LHCN-M2 (cell line): ENCODE data around the gene TMEM183A. TPM values are rescaled to one million over a fixed set of nuclear protein-coding genes. Genes with fewer than 3 reads are reported as not detected.

ENCODE experiments used
- DNase-seq: peaks from one replicate; pipeline ENCODE4 v3.0.0-alpha.2; 2012; ENCODE audit warnings: low read depth
- total RNA-seq: library from RNA; depleted of rRNA; stranded (reverse); fragments of >200 nt; gene quantifications from 2 replicates; pipeline ENCODE4 v1.2.3, GENCODE V29; 2014

TMEM183A gene
- total RNA-seq, 1 experiment from 2014 or later = 73.5 TPM

DNA sequence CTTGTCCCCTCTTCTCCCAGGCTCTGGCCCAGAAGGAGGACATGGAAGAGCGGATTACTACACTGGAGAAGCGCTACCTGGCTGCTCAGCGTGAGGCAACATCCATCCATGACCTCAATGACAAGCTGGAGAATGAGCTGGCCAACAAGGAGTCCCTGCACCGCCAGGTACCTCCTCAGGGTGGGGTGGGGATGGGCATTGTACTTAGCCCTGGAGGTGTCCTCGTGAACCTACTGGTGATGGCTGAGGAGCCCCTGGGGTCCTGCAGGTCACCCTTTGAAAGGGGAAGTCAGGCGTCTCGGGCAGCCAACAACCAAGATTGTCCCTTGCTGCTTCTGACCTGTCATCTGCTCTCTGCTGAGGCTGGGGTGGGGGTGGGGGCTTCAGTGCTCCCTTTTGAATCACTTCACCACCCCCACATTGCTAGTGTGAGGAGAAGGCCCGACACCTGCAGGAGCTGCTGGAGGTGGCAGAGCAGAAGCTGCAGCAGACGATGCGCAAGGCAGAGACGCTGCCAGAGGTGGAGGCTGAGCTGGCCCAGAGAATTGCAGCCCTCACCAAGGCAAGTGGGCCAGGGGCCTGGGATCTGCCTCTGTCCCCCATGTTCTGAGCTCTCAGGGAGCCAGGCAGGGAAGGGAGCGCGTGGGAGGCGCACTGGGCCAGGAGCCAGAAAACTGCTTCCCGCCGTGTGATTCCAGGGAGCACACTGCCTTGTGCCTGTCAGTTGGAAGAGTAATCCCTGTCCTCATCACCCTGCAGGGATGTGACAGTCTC lies 38.8 kb downstream of the TMEM183A start:
- DNase-seq = no peak

DNA sequence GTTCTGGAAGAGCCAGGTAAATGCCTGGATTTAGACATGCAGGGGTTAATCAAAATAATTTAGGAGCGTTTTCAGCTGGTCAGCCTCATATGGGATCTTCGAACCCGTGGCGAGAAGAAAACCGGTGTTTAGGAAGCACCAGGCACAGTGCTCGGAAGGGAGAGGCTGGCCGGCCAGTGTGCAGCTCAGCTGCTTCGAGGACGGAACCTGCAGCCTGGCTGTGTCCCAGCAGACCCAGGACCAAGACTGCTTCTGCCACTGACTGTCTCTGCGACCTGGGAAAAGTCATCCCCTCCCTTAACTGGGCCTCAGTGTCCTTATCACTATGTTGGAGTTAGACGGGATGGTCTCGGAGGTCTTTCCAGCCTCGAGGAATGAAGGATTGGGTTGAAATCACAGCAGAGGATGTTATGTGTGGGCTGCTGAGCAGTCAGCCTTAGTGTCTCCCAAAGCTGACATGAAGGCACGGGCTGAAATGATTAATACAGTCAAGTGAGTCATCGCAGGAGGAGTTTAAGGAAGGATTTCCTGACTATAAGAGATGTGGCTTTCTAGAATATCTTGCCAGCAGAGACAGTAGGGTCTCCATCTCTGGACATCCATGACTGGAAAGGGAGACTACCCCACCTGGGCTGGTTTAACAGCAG lies 39.9 kb downstream of the TMEM183A start:
- DNase-seq = peak; percentile 87

DNA sequence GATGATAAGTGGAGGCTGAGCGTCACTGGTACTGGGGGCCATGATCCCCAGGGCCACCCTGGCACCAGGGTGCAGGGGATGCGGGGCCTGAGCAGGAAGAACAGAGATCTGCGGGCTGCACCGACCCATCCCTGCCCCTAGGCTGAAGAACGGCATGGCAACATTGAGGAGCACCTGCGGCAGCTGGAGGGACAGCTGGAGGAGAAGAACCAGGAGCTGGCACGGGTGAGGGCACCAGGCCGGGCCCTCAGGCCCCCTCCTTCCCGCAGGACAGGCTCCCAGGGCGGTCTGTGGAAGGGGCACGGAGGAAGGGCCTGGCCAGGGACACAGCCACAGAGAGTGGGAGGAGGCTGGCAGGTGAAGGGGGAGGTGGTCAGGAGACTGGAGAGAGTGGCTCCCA lies 40.9 kb downstream of the TMEM183A start:
- DNase-seq = no peak

DNA sequence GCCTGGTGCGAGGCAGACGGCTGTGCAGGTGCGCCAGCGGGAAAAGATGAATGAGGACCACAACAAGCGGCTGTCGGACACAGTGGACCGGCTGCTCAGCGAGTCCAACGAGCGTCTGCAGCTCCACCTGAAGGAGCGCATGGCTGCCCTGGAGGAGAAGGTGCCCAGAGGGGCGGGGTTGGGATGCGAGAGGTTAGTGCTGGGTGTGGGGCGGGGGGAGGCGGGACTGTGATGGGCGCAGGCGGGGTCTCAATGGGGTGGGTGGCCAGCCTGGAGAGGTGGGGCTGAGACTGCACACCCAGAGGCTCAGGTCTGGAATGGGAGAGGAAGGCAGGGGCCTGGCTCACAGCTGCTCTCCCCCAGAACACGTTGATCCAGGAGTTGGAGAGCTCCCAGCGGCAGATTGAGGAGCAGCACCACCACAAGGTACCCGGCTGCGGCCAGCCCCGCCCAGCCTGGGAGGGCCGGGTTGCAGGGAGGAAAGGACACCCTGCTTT lies 41.4 kb downstream of the TMEM183A start:
- no peak for DNase-seq

DNA sequence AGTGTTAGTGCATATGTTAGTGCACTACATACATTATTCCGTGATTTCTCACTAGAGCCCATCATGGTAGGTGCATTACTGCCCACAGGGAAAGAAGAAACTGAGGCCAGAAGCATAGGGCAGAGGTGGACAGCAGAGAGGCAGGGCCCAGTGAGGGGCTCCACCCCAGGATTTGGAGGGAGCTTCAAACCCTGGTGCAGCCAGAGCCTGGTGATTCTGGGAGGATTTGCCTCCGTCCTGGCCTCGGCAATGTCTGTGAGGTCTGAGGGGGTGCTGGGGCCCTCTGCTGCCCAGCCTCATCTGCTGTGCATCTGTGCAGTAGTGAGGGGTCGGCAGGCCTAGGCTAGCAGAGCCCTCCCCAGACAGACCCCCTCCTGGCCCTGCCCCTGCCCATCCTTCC lies 41.9 kb downstream of the TMEM183A start:
- no peak for DNase-seq

DNA sequence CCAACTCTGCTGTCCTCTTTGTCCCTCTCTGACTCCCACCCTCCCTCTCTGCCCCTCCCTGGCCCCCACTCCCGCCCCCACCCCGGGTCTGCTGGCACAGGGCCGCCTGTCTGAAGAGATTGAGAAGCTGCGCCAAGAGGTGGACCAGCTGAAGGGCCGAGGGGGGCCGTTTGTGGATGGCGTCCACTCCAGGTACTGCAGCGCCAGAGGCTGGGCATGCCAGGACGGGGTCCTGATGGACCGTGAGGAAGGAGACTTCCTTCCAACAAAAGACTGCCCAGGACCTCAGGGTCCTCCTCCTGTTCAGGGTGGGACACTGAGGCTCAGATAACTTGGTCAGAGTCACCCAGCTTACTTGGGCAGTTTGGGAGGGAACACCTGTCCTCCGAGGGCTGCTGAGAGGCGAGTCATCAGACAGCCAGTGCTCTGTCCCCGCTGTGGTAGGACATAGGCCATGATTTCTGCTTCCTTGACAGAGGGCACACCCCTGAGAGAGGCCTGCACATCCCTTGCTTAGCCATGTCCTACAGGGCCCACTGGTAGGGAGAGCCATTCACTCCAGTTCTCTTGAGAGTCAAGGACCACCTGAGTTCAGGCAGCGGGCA lies 42.5 kb downstream of the TMEM183A start:
- peak; percentile 46 for DNase-seq

DNA sequence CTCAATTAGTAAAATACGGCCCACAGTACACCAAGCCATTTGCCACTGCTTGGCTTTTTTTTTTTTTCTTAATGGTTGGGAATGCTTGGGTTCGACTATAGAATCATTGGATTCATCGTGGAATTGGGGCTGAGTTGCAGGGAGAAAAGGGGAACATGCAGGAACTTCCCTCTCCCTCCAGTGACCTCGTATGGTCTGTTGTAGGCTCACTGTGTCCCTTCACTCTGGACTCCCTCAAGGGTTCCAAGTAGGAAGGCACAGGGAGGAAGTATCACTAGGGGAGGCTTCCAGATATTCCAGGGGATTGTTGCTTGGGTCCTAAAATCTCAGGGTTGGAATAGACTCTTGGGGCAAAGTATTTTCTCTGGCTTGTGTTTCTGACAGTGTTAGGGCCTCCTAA lies 43.7 kb downstream of the TMEM183A start:
- no peak for DNase-seq

DNA sequence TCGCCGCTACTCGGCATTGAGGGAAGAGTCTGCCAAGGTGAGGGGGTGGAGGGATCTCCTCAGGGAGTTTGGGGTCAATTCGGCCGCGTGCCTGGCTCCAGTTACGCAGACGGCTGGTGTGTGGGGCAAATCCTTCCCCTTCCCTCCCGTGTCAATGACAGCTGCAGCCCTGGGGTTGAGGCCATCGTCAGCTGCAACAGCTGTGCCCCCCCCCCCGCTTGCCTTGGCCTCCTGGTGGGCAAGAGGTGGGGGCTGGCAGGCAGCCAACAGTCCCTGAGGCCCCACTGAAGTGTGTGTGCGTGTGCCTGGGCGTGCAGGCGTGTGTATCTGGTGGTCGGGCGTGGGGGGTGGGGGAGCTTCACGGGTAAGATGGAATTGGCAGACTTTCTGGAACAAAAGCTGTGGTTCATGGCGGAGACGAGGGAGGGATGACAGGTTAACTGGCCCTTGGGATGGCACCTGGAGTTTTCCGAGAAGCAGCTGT lies 44.7 kb downstream of the TMEM183A start:
- peak; percentile 94 for DNase-seq

DNA sequence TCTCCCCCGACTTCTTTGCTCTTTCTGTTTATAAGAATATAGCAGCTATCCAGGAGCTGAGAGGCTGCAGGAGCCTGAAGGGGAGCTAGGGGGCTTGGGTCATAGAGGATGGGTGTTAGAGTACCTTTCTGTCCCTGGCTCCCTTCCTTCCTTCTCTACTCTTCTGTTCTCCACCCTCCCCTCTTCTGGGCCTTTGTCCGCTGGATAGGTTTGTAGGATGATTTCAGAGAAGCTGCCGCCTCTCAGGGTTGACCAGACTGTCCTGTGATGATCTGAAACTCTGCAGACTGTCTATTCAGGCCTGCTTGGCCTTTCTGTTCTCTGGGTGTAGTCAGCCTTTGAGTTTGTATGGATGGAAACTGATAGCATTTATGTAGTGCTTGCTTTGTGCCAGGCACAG lies 45.4 kb downstream of the TMEM183A start:
- peak; percentile 12 for DNase-seq

DNA sequence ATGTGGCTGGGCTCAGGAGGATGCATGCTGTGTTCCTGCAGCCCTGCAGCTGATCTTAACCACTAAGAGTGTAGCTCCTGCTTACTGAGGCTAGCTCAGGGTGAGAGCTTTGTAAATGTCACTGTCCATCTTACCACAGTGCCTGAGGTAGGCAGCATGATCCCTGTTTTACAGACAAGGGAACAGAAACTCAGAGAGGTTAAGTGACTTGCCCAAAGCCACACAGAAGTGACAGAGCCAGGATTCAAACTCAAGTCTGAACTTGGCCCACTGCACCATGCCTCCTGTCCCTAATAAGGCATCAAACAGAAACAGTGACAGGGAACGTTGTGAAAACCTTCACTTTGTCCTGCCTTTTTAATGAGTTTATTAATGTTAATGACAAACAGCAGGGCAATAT lies 47.0 kb downstream of the TMEM183A start:
- no peak for DNase-seq

DNA sequence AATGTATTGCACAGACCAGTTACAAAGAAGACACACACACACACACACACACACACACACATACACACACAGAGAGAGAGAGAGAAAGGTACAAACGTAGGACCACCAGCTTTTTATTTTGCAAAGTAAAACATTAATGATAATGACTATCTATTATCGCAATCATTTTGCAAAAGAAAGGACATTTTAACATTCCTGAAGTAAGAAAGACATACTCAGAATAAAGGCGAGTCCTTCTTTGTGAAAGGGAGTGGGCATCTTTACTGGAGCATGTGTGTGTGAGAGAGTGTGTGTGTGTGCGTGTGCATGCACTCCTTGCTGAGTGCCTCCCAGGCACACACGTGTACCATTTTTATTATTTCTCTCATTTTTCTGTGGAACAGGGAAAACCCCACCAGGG lies 47.5 kb downstream of the TMEM183A start:
- no peak for DNase-seq

DNA sequence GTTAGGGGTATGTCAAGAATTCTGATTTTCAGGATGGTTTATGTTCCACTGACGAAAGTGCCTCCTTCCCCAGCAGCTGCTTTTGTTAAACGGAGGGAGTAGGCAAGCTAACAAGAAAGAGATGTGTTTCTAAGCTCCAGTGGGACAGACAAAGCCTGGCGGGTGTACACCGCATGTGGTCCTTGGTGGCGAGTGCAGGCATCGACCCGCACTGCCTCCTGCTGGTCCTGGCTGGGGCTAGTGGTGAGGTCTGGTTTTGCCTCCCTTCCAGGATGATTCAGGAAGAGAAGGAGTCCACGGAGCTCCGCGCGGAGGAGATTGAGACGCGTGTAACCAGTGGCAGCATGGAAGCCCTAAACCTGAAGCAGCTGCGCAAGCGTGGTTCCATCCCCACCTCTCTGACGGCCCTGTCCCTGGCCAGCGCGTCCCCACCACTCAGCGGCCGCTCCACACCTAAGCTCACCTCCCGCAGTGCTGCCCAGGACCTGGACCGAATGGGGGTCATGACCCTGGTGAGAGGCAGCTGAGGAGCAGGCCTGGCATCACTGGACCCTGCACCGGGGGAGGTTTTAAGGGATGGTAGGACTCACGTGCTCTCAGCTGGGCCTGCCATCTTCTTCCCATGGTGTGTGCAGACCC lies 48.1 kb downstream of the TMEM183A start:
- no peak for DNase-seq

DNA sequence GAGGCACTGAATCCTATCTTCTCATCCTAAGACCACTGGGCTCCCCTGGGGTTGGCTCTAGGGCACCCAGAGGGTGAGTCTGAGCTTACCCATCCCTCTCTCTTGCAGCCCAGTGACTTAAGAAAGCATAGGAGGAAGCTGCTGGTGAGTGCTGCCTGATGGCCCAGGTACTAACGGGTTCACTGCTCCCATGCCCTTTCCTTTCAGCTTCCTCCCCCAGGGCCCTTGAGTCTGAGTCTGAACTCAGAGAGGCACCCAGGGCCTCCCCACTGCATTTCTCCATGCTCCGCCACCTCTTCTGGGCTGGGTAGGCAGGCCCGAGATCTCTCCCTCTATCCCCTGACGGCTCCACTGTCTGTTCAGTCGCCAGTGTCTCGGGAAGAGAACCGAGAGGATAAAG lies 48.8 kb downstream of the TMEM183A start:
- no peak for DNase-seq

DNA sequence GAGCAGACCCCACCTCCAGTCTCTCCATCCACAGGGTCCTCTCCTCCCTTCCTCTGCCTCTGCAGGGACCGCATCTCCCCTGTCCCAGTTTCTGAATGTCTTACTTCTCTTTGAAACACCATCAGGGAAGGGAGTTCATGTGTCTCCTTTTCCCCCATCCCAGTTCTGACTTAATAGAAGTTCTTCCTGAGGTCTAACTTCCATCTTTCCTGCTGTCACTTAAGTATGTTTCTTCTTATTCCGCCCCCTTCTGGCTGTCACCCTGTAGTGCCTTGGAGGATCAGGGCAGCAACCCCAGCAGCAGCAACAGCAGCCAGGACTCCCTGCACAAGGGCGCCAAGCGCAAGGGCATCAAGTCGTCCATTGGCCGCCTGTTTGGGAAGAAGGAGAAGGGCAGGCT lies 49.3 kb downstream of the TMEM183A start:
- DNase-seq = no peak

DNA sequence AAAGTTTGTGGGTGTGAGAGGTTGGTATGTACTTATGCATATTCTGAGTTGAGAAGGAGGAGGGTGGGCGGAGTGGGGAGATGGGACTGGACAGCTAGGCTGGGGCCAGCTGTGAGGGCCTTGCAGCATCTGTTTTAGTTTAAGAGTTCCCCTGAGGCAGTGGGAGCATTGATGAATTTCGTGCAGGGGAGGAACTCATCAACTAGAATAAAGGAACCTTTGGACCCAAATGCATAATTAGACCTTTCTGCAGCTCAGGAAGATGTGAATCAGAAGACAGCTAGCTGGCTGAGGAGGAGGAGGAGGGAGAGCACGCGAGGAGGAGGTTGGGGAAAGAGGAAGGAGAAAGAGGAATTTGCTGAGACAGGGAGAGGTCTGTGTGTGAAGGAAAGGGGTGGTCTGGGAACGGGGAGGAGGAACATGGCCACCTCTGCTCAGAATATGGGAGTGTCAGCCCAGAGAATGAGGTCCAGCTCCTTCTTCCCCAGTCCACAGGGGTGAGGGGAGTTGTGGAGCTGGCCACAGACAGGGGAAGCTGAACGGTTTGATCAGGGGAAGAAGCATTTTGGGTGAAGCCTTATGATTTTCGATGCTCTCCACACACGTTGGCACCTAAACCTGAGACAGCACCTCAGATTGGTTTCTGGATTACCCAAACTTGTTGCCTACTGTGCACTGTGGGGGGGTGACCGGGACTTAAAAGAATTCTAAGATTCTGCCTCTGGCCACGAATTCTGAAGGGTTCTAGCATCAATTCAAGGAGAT lies 50.9 kb downstream of the TMEM183A start:
- DNase-seq = no peak

DNA sequence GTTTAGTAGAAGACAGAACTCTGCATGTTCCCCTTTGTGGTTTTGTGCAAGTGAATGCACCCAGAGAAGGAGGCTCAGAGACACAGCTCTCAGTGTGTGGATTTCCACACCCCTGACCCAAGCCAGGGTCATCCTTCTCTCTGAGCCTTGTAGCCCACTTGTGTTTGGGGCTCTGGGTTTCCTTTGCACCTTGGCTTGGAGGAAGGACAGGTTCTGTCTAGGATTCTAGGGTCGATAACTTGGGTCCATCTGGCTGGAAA lies 51.4 kb downstream of the TMEM183A start:
- DNase-seq = no peak

DNA sequence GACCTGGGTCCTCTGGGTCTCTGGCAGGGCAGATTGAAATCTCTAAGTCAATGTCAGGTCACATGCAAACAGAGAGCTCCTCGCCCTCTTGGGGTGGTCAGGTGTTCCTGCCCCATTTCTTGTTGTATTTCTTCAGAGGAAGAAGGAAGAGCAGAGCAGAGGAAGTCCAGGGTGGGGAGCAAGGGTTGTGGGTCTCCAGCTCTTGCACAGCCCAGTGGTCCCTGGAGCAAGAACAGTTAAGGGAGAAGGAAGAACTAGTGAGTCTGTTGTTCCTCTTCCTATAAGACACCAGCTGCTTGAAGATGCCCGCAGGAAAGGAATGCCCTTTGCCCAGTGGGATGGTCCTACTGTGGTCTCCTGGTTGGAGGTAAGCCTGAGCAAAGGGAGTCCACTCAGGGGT lies 52.3 kb downstream of the TMEM183A start:
- no peak for DNase-seq

DNA sequence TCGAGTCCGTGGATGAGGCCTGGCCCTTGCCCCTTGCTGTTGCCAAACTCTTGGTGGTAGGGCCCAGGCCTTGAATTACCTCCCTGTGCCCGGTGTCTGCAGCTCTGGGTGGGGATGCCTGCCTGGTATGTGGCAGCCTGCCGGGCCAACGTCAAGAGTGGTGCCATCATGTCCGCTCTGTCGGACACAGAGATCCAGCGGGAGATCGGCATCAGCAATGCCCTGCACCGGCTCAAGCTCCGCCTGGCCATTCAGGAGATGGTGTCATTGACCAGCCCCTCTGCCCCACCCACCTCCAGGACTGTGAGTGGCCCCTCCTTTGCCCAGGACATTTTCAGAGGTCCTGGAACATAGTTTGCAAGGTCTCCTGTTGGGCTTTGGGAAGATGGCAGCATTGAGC lies 52.9 kb downstream of the TMEM183A start:
- DNase-seq = no peak

DNA sequence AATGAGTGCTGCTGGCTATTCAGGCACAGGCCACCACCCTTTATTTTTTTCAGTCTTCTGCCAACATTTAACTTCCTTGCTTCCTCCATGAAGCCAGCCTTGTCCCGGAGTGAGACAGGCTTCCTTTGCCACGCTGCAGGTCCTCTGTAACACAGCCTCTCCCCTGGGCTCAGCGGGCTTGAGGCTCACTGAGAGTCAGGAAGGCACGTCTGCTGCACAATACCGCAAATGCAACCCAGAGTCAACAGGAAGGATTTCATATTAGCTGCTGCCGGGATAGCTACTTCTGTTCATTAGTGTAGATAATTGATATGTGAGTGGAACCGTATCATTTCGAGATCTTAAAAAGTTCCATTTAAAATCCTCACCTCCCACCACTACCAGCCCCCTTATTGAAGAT lies 56.1 kb downstream of the TMEM183A start:
- DNase-seq = no peak

DNA sequence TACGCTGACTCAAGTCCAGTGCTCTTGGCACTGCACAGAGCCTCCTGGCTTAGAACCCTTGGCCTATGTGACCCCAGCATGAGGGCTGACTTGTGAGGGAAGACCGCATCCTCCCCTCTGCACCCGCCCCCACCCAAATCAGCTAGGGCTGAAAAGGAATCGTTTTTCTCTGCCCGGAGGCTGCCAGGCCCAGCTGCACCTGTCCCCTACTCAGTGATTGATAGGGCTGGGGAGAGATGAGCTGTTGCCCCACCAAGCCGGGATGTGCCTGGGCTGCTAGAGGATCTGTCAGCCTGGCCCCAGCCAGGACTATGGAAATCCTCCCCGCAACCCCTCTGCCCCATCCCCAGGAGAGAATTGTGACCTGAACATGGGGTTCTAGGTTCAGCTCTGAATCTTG lies 58.0 kb downstream of the TMEM183A start:
- peak; percentile 46 for DNase-seq

DNA sequence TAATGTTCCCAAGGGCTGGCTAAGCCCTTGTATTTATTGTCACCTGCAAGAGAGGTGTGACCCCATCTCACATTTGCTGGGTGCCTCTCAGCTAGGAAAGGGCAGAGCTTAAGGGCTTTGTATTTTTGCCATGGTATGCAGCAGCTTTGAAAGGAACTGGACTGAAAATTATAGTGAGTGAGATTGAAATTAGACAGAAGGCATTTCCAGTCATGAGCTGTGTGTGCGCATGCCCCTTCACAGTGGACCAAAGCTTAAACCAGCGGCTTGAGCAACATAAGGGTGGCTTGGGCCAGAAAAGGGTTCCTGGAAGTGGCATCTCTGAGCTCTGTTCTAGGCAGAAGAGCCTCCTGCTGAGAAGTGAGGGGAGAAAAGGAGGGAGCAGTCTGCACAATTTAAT lies 58.8 kb downstream of the TMEM183A start:
- DNase-seq = no peak

DNA sequence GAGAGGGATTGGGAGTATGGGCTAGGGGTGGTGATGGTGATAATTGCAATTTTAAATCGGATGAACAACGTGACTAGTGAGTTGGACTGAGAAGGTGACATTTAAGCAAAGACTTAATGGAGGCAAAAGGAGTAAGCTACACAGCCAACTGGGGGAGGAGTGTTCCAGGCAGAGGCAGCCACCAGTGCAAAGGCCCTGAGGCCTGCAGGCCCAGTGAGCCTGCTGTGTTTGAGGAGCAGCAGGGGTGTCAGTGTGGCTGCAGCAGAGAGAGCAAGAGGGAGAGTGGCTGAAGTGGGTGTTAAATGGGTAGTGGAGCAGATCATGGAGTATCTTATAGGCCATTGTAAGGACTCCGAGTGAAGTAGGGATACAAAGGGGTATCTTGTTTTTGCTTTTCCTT lies 59.8 kb downstream of the TMEM183A start:
- DNase-seq = no peak
